Measurements from ENCODE around the gene POU5F1. TPM values are rescaled to one million over a fixed set of nuclear protein-coding genes. Genes with fewer than 3 reads are reported as not detected.
"Not testable (repeated sequence)": the region's sequence is repeated elsewhere in the genome, so short reads cannot be mapped to it uniquely, and the experiment has no call there.

The POU5F1 gene
- total RNA-seq: 0.53 and 1.3 TPM in 2 replicates

DNA sequence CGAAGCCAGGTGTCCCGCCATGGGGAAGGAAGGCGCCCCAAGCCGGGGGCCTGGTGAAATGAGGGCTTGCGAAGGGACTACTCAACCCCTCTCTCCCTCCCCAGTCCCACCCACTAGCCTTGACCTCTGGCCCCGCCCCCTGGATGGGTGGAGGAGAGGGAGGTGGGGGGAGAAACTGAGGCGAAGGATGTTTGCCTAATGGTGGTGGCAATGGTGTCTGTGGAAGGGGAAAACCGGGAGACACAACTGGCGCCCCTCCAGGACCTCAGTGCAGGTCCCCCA is at the start of gene POU5F1:
Gene POU5F1, minus strand, starts transcription at position 83 of the 282 bp plus-strand sequence. Its CDS starts 62 bp downstream, at position 21.
- H3K4me3 ChIP-seq (ENCODE audit: low read depth, low read length): no peak within 1 kb of the TSS
- TF ChIP-seq CTCF (IDR thresholded peaks at IDR 0.05; ENCODE audit: insufficient read depth, low read length, severe bottlenecking): no peak
- no peak for DNase-seq (ENCODE audit: low read depth)
- H3K27me3 ChIP-seq (ENCODE audit: control insufficient read depth, insufficient read depth, low read length): no peaks in the 10 kb centered on the region
- FAIRE-seq: no peak
- H3K36me3 ChIP-seq (ENCODE audit: control insufficient read depth, insufficient read depth, low read length): peaks cover under 1% of the 10 kb centered on the region

- no peak overlapping the region for H3K4me3 ChIP-seq (ENCODE audit: low read depth, low read length)
- DNase-seq (ENCODE audit: low read depth): peak; percentile 96
- no peaks in the 10 kb centered on the region for H3K36me3 ChIP-seq (ENCODE audit: control insufficient read depth, insufficient read depth, low read length)
- no peaks in the 10 kb centered on the region for H3K27me3 ChIP-seq (ENCODE audit: control insufficient read depth, insufficient read depth, low read length)
- no peak for FAIRE-seq
- TF ChIP-seq CTCF (IDR thresholded peaks at IDR 0.05; ENCODE audit: insufficient read depth, low read length, severe bottlenecking): no peak
Observed at GRCh38 chr6:31216208-31216898, 45.9 kb upstream of the POU5F1 start.

DNA sequence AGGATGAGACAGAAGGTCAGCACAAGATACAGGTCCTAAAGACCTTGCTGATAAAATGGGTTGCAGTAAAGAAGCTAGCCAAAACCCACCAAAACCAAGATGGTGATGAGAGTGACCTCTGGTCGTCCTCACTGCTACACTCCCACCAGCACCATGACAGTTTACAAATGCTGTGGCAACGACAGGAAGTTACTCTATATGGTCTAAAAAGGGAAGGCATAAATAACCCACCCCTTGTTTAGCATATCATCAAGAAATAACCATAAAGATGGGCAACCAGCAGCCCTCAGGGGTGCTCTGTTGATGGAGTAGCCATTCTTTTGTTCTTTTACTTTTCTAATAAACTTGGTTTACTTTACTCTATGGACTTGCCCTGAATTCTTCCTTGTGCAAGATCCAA is 44.7 kb upstream of the POU5F1 start:
- not testable (repeated sequence) for DNase-seq (ENCODE audit: low read depth); FAIRE-seq; H3K4me3 ChIP-seq (ENCODE audit: low read depth, low read length); H3K36me3 ChIP-seq (ENCODE audit: control insufficient read depth, insufficient read depth, low read length); H3K27me3 ChIP-seq (ENCODE audit: control insufficient read depth, insufficient read depth, low read length)

DNA sequence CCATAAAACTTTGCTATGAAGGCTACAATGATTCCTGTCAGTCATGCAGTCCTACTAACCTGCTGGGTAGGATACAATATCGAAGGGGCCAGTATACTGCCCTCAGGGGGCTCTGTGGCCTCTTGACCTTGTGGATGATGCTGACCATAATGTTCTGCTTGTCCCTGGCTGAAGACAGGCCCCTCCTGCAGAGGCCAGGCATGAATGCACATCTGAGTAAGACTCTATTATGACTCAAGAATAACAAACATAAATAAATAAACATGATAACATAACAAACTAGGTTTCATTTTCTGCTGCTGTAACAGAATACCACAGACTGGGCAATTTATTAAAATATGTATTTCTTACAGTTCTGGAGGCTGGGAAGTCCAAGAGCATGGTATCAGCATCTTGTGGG is 44.0 kb upstream of the POU5F1 start:
- DNase-seq (ENCODE audit: low read depth) (peak; percentile 27), FAIRE-seq (no peak)
- TF ChIP-seq CTCF (IDR thresholded peaks at IDR 0.05; ENCODE audit: insufficient read depth, low read length, severe bottlenecking): no peak
- no peaks in the 10 kb centered on the region for H3K27me3 ChIP-seq (ENCODE audit: control insufficient read depth, insufficient read depth, low read length)
- no peaks in the 10 kb centered on the region for H3K36me3 ChIP-seq (ENCODE audit: control insufficient read depth, insufficient read depth, low read length)
- no peak overlapping the region for H3K4me3 ChIP-seq (ENCODE audit: low read depth, low read length)

- no peak overlapping the region for H3K4me3 ChIP-seq (ENCODE audit: low read depth, low read length)
- TF ChIP-seq CTCF (IDR thresholded peaks at IDR 0.05; ENCODE audit: insufficient read depth, low read length, severe bottlenecking): no peak
- H3K36me3 ChIP-seq (ENCODE audit: control insufficient read depth, insufficient read depth, low read length): no peaks in the 10 kb centered on the region
- no peak for DNase-seq (ENCODE audit: low read depth)
- no peaks in the 10 kb centered on the region for H3K27me3 ChIP-seq (ENCODE audit: control insufficient read depth, insufficient read depth, low read length)
- no peak for FAIRE-seq
Observed at GRCh38 chr6:31210741-31211532, 40.5 kb upstream of the POU5F1 start.

- H3K36me3 ChIP-seq (ENCODE audit: control insufficient read depth, insufficient read depth, low read length): no peaks in the 10 kb centered on the region
- no peak for DNase-seq (ENCODE audit: low read depth)
- no peaks in the 10 kb centered on the region for H3K27me3 ChIP-seq (ENCODE audit: control insufficient read depth, insufficient read depth, low read length)
- FAIRE-seq: no peak
- H3K4me3 ChIP-seq (ENCODE audit: low read depth, low read length): no peak overlapping the region
- no peak for TF ChIP-seq CTCF (IDR thresholded peaks at IDR 0.05; ENCODE audit: insufficient read depth, low read length, severe bottlenecking)
Observed at GRCh38 chr6:31210123-31210522, 39.6 kb upstream of the POU5F1 start.
